ENCODE results near the gene DPH3. TPM values are rescaled to one million over a fixed set of nuclear protein-coding genes. Genes with fewer than 3 reads are reported as not detected.

DPH3 gene
- total RNA-seq, 1 donor from 2014 or later = 25.9 TPM

GRCh38 chr3:16308727-16309126 lies 44.0 kb upstream of the DPH3 start:
- no peak overlapping the region for H3K4me3 ChIP-seq
- TF ChIP-seq, protein P1, sequence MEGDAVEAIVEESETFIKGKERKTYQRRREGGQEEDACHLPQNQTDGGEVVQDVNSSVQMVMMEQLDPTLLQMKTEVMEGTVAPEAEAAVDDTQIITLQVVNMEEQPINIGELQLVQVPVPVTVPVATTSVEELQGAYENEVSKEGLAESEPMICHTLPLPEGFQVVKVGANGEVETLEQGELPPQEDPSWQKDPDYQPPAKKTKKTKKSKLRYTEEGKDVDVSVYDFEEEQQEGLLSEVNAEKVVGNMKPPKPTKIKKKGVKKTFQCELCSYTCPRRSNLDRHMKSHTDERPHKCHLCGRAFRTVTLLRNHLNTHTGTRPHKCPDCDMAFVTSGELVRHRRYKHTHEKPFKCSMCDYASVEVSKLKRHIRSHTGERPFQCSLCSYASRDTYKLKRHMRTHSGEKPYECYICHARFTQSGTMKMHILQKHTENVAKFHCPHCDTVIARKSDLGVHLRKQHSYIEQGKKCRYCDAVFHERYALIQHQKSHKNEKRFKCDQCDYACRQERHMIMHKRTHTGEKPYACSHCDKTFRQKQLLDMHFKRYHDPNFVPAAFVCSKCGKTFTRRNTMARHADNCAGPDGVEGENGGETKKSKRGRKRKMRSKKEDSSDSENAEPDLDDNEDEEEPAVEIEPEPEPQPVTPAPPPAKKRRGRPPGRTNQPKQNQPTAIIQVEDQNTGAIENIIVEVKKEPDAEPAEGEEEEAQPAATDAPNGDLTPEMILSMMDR (IDR thresholded peaks at IDR 0.05; ENCODE audit: borderline replicate concordance) = no peak
- H3K27ac ChIP-seq (replicated peaks) = no peak overlapping the region
- no peaks in the 10 kb centered on the region for H3K27me3 ChIP-seq (ENCODE audit: low read depth)
- no peaks in the 10 kb centered on the region for H3K9me3 ChIP-seq (replicated peaks)
- peaks cover 15% of the 10 kb centered on the region for H3K36me3 ChIP-seq
- peaks cover 49% of the 10 kb centered on the region for H3K4me1 ChIP-seq
- no peak for DNase-seq
- intact Hi-C loops (cut with micrococcal nuclease) = no loop called here

- intact Hi-C loops (cut with micrococcal nuclease) = no loop called here
- Histone ChIP-seq H3K36me3 (peaks cover 15% of the 10 kb centered on the region), H3K4me1 (peaks cover 42% of the 10 kb centered on the region), H3K9me3 (replicated peaks) (no peaks in the 10 kb centered on the region), H3K4me3 (no peak overlapping the region), H3K27me3 (ENCODE audit: low read depth) (no peaks in the 10 kb centered on the region), H3K27ac (replicated peaks) (no peak overlapping the region)
- TF ChIP-seq, protein P1 (IDR thresholded peaks at IDR 0.05; ENCODE audit: borderline replicate concordance) = no peak
- DNase-seq = no peak
These were observed 43.2 kb upstream of the DPH3 start for GRCh38 chr3:16307832-16308531.

GRCh38 chr3:16305111-16305541 lies 40.4 kb upstream of the DPH3 start:
- no peak overlapping the region for H3K27ac ChIP-seq (replicated peaks)
- intact Hi-C loops (cut with micrococcal nuclease) = no loop called here
- peaks cover 22% of the 10 kb centered on the region for H3K36me3 ChIP-seq

DNA sequence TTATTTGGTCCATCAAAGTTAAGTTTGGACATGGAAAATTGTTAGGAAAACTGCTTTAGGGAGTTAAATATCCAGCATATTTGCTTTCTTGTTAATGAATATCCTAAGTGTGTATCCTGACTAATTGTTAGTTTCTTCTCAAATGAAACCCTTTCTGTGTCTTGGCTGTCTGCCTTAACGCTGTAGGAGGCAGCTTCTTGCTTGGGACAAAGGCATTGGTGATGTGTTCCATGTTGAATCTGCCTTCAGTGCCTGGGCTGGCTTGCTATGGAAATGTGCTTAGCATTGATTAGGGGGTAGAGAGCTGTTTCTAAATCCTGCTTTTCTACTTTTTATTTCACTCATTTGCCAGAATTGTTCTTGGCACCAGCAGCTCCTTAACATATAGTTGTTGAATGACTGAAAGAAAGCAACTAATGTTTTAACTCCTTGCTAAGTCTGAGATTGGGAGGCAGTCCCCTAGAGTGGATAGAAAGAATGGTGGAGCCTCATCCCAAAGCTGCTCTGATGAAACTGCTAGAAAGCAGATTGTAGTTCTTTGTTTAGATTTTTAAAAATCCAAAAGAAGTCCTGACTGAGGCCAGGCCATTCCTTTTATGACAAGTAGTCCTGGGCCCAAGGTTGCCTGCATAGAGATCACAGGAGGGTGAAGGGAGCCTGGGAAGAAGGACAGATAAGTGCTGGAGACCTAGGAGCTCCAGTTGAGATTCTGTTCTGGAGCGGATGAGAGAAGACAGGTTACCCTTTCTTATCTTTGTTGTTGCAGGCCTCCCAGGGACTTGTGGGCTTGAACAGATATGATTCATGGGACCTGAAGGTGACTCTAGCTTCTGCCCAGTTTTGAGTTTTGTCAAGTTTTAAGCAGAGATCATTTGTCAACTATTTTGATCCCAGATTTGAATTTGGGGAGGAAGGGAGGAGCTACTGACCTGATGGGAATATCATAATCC lies 39.6 kb upstream of the DPH3 start:
- no peak for DNase-seq
- intact Hi-C loops (cut with micrococcal nuclease) = no loop called here
- Histone ChIP-seq H3K27ac (replicated peaks) (no peak overlapping the region), H3K9me3 (replicated peaks) (no peaks in the 10 kb centered on the region), H3K27me3 (ENCODE audit: low read depth) (no peaks in the 10 kb centered on the region), H3K4me1 (peaks cover 29% of the 10 kb centered on the region), H3K4me3 (no peak overlapping the region), H3K36me3 (peaks cover 21% of the 10 kb centered on the region)
- TF ChIP-seq, protein P1 (IDR thresholded peaks at IDR 0.05; ENCODE audit: borderline replicate concordance) = no peak

More at GRCh38 chr3:16305111-16305541, 40.4 kb upstream of the DPH3 start:
- DNase-seq = no peak
- TF ChIP-seq, protein P1 (IDR thresholded peaks at IDR 0.05; ENCODE audit: borderline replicate concordance) = no peak
- peaks cover 29% of the 10 kb centered on the region for H3K4me1 ChIP-seq
- H3K9me3 ChIP-seq (replicated peaks) = no peaks in the 10 kb centered on the region
- no peaks in the 10 kb centered on the region for H3K27me3 ChIP-seq (ENCODE audit: low read depth)
- H3K4me3 ChIP-seq = no peak overlapping the region

DNA sequence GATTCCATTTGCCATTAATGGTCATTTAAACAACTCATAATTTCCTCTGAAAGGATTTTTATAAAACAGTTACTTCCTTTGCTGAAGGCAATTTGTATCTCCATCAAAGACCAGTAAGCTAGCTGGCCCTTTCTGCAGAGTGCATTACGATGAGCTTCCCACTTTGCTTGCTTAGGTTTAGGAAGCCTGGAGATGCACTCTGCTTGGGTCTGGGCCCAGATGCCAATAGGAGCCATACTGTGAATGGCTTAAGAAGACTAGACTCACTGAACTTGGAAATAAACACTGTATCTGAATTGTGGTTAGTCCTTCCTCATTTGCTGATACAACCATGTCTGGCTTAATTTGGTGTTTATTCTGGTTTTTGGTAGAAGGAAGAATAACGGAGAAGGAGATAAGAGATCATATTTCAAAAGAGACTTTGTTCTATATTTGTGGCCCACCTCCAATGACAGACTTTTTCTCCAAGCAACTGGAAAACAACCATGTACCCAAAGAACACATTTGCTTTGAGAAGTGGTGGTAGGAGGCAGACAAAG lies 38.4 kb upstream of the DPH3 start:
- Histone ChIP-seq H3K4me1 (peaks cover 40% of the 10 kb centered on the region), H3K9me3 (replicated peaks) (no peaks in the 10 kb centered on the region), H3K4me3 (no peak overlapping the region), H3K27me3 (ENCODE audit: low read depth) (no peaks in the 10 kb centered on the region), H3K27ac (replicated peaks) (no peak overlapping the region), H3K36me3 (peaks cover 21% of the 10 kb centered on the region)
- DNase-seq = no peak
- TF ChIP-seq, protein P1 (IDR thresholded peaks at IDR 0.05; ENCODE audit: borderline replicate concordance) = no peak
- intact Hi-C loops (cut with micrococcal nuclease) = no loop called here
